ENCODE measurements around the gene ZNF521.

ZNF521 gene

GRCh38 chr18:25029802-25030201 lies 322.2 kb downstream of the ZNF521 start:
- DNase-seq (ENCODE audit: low read depth), result no peak

DNA sequence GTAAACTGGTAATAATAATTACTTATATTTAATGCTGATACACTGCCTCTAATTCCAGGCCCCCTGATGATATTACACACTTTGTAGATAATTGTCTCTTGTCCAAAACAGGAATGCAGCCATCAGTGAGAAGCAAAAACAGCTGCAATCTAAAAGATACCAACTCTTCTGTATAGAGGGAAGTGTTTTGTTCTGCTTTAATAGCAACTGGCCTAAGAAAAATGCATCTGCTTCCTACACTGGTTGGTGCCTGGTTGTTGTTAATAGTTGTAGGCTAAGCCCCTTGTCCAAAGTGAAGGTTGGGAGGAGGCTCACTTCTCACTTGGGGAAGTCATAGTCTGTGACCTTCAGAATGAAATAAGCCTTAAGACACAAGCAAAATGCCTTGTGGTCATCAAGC lies 332.0 kb downstream of the ZNF521 start:
- DNase-seq (ENCODE audit: low read depth), result no peak

DNA sequence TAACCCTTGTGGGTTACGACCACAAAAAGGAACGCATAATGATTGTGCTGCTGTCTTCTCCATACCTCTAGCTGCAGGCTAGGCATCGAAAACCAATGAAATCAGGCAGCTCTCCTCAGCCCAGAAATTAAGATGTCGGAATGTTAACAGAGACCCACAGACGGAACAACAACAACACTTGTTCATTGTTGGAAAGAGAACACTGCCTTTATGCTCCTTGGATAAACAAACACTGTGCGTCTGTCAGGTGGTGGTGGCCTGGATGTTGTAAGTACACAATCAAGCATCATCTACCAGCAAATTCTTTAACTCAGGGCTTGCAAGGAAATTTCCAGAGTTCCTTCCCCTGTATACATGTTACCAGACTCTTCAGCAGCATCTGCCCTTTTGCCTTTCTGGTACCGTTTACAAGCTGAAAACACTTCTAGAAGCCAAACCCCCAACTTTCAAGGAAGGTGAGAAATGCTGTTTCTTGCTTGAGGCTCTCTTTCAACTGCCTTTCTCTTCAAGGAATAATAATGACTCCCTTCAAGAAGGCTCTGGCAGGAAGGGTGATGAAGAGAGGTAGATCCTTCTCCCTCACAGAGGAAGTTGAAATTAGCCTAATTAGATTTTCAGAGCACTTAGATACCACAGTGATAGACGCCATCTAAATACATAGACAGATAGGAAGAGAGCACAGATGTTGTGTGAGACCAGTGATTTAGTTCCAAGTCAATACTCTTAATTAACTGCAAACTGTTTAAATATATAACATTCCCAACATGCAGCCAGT lies 332.7 kb downstream of the ZNF521 start:
- DNase-seq (ENCODE audit: low read depth), result no peak

- DNase-seq (ENCODE audit: low read depth), result no peak
Measured at GRCh38 chr18:25016666-25017065, 335.3 kb downstream of the ZNF521 start.

DNA sequence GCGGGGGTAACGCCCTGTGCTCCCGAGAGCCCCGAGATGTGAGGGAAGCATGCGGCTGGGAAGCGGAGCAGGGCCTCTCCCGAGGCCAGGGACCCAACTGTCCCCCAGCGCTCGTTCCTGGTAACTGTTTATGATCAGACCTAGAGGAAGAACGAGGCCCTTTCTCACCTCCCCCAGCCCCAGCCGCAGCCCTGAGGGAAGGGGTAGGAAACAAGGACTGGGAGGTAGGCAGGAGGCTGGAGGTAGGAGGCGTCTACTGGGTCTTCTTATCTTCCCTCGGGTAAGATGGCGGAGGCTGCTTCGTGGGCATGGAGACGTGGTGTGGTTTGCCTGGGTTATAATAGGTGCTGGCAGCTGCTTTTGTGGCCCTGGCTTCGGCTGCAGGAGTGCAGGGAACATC lies 335.8 kb downstream of the ZNF521 start:
- no peak for DNase-seq (ENCODE audit: low read depth)
